OCI-LY7 (cell line): ENCODE data around the gene SCNN1B. TPM values are rescaled to one million over a fixed set of nuclear protein-coding genes. Genes with fewer than 3 reads are reported as not detected.

Source experiments
- BruUV-seq: library from RNA; stranded (reverse); fragments of 400-500 nt; replicated peaks from 2 replicates; lab custom pipeline; 2021; lab: Mats Ljungman, UMichigan
- CTCF ChIA-PET: fragments of 300-600 bp; sonication (Branson Sonifier 250); formaldehyde crosslinking; loops from one replicate; lab custom pipeline; 2022; ENCODE audit warnings: antibody characterized with exemption; ENCODE audit not compliant: unreplicated experiment; lab: Charles Lee
- POLR2A ChIA-PET: fragments of 300-600 bp; sonication (Branson Sonifier 250); formaldehyde crosslinking; loops from one replicate; lab custom pipeline; 2022; ENCODE audit warnings: antibody characterized with exemption; lab: Charles Lee
- DNase-seq: peaks from one replicate; pipeline ENCODE4 v3.0.0-alpha.2; 2015; ENCODE audit warnings: low spot score
- H2AFZ ChIP-seq: fragments of 200-600 bp; sonication (generic), shearing (Covaris generic); 2 replicates; pipeline ENCODE4 v1.6.1; 2014; ENCODE audit warnings: mild to moderate bottlenecking, antibody characterized with exemption, low read length, moderate library complexity
- H3K27ac ChIP-seq: fragments of 200-600 bp; sonication (generic); 2 replicates; pipeline ENCODE4 v1.5.1; 2014; ENCODE audit warnings: mixed run types, low read depth, mild to moderate bottlenecking, moderate library complexity, low read length, inconsistent platforms; ENCODE audit not compliant: poor library complexity, severe bottlenecking
- H3K36me3 ChIP-seq: fragments of 200-600 bp; sonication (generic); 2 replicates; pipeline ENCODE4 v1.6.1; 2014; ENCODE audit warnings: mild to moderate bottlenecking, antibody characterized with exemption, low read length, moderate library complexity, mixed read lengths; ENCODE audit not compliant: insufficient read depth
- H3K4me1 ChIP-seq: fragments of 200-600 bp; sonication (generic); 2 replicates; pipeline ENCODE4 v1.5.1; 2014; ENCODE audit warnings: mild to moderate bottlenecking, low read length; ENCODE audit not compliant: insufficient read depth, poor library complexity, severe bottlenecking
- H3K4me2 ChIP-seq: fragments of 200-600 bp; sonication (generic); 2 replicates; pipeline ENCODE4 v1.6.1; 2014; ENCODE audit warnings: mild to moderate bottlenecking, low read length
- H3K4me3 ChIP-seq: fragments of 200-600 bp; sonication (generic); 2 replicates; pipeline ENCODE4 v1.5.1; 2014; ENCODE audit warnings: mild to moderate bottlenecking, low read depth, low read length; ENCODE audit not compliant: poor library complexity, severe bottlenecking
- H3K79me2 ChIP-seq: fragments of 200-600 bp; sonication (generic); 2 replicates; pipeline ENCODE4 v1.6.1; 2016; ENCODE audit warnings: low read depth, mild to moderate bottlenecking, low read length, moderate library complexity, mixed read lengths; ENCODE audit not compliant: insufficient read depth
- H3K9me2 ChIP-seq: fragments of 200-600 bp; sonication (generic); 2 replicates; pipeline ENCODE4 v1.6.1; 2016; ENCODE audit warnings: mild to moderate bottlenecking, low read length, mixed read lengths; ENCODE audit not compliant: insufficient read depth
- H3K9me3 ChIP-seq: fragments of 200-600 bp; sonication (generic); 2 replicates; pipeline ENCODE4 v1.6.1; 2014; ENCODE audit warnings: mild to moderate bottlenecking, mixed run types, low read length, mixed read lengths
- H4K20me1 ChIP-seq: fragments of 200-600 bp; sonication (generic); 2 replicates; pipeline ENCODE4 v1.6.1; 2014; ENCODE audit warnings: mild to moderate bottlenecking, antibody characterized with exemption, low read length, moderate library complexity, mixed read lengths; ENCODE audit not compliant: insufficient read depth
- EZH2phosphoT487 ChIP-seq: fragments of 200-600 bp; sonication (generic); IDR thresholded peaks from 2 replicates; pipeline ENCODE4 v1.6.1; 2018; ENCODE audit warnings: low read depth, borderline replicate concordance, mild to moderate bottlenecking, mixed run types, antibody characterized with exemption, low read length, moderate library complexity, mixed read lengths
- intact Hi-C: fragments of 100-400 bp; cut with micrococcal nuclease; formaldehyde crosslinking; loops from one replicate; pipeline ENCODE4 v1.10.0; 2022; ENCODE audit not compliant: unreplicated experiment
- total RNA-seq, 2 experiments: library from RNA; depleted of rRNA in 1 of 2; stranded (reverse); fragments of >200 nt in 1 of 2; shearing (Covaris generic) in 1 of 2; gene quantifications; 2 replicates each; pipeline ENCODE4 v1.2.3, GENCODE V29; 2014 to 2022
- TF ChIP-seq, protein P1 (sequence below): fragments of 200-600 bp; sonication (generic); conservative IDR thresholded peaks from 2 replicates; pipeline ENCODE4 v1.5.1; 2014; ENCODE audit warnings: mild to moderate bottlenecking, antibody characterized with exemption, low read length, moderate library complexity, mixed read lengths

The SCNN1B gene
- total RNA-seq, 2 experiments from 2014 or later: 0.23 TPM; not detected in 1

GRCh38 chr16:23327836-23328235, 25.7 kb downstream of the SCNN1B start:
- H3K9me3 ChIP-seq: no peaks in the 10 kb centered on the region
- CTCF ChIA-PET: no interaction called here
- H3K27ac ChIP-seq: no peak overlapping the region
- DNase-seq: no peak
- POLR2A ChIA-PET: interaction anchor here (0.6 kb wide), 1 partner anchor 947 kb away, joined by 3 read pairs; no protein-coding TSS in a partner anchor
- no peak for TF ChIP-seq EZH2phosphoT487
- no peaks in the 10 kb centered on the region for H3K79me2 ChIP-seq
- H4K20me1 ChIP-seq: no peaks in the 10 kb centered on the region
- no peak overlapping the region for H3K4me3 ChIP-seq
- no TSS peak for BruUV-seq
- H3K4me2 ChIP-seq: no peak overlapping the region
- intact Hi-C loops: no loop called here
- H3K4me1 ChIP-seq: no peaks in the 10 kb centered on the region
- no peaks in the 10 kb centered on the region for H3K9me2 ChIP-seq
- H3K36me3 ChIP-seq: no peaks in the 10 kb centered on the region
- H2AFZ ChIP-seq: no peak overlapping the region

DNA sequence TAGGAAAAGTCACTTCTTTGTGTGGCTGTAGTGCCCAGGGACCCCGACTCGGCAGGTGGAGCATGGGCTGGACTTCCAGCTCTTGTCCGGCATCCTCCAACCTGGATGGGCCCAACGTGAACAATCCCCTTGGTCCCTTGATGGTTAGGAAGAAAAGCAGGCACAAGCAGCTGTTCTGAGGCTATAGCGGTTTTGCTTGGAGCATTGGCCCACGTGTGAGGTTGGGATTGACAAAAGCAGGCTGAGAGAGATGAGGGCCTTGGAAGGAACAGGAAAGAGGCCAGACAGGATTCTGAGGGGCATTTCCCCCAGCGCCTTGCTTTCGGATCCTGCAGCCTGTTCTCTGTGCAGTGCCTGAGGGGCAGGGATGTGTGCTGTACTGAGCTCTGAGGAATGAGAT, 28.1 kb downstream of the SCNN1B start:
- no peak overlapping the region for H3K27ac ChIP-seq
- no peak overlapping the region for H2AFZ ChIP-seq
- POLR2A ChIA-PET: no interaction called here
- peaks cover 15% of the 10 kb centered on the region for H3K4me1 ChIP-seq
- DNase-seq: no peak
- CTCF ChIA-PET: no interaction called here
- BruUV-seq: no TSS peak
- H3K36me3 ChIP-seq: no peaks in the 10 kb centered on the region
- no peak for TF ChIP-seq EZH2phosphoT487
- TF ChIP-seq, protein P1, sequence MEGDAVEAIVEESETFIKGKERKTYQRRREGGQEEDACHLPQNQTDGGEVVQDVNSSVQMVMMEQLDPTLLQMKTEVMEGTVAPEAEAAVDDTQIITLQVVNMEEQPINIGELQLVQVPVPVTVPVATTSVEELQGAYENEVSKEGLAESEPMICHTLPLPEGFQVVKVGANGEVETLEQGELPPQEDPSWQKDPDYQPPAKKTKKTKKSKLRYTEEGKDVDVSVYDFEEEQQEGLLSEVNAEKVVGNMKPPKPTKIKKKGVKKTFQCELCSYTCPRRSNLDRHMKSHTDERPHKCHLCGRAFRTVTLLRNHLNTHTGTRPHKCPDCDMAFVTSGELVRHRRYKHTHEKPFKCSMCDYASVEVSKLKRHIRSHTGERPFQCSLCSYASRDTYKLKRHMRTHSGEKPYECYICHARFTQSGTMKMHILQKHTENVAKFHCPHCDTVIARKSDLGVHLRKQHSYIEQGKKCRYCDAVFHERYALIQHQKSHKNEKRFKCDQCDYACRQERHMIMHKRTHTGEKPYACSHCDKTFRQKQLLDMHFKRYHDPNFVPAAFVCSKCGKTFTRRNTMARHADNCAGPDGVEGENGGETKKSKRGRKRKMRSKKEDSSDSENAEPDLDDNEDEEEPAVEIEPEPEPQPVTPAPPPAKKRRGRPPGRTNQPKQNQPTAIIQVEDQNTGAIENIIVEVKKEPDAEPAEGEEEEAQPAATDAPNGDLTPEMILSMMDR: no peak
- no peak overlapping the region for H3K4me2 ChIP-seq
- H3K79me2 ChIP-seq: no peaks in the 10 kb centered on the region
- H3K9me3 ChIP-seq: no peaks in the 10 kb centered on the region
- H3K4me3 ChIP-seq: no peak overlapping the region
- no peaks in the 10 kb centered on the region for H4K20me1 ChIP-seq
- intact Hi-C loops: no loop called here
- no peaks in the 10 kb centered on the region for H3K9me2 ChIP-seq

DNA sequence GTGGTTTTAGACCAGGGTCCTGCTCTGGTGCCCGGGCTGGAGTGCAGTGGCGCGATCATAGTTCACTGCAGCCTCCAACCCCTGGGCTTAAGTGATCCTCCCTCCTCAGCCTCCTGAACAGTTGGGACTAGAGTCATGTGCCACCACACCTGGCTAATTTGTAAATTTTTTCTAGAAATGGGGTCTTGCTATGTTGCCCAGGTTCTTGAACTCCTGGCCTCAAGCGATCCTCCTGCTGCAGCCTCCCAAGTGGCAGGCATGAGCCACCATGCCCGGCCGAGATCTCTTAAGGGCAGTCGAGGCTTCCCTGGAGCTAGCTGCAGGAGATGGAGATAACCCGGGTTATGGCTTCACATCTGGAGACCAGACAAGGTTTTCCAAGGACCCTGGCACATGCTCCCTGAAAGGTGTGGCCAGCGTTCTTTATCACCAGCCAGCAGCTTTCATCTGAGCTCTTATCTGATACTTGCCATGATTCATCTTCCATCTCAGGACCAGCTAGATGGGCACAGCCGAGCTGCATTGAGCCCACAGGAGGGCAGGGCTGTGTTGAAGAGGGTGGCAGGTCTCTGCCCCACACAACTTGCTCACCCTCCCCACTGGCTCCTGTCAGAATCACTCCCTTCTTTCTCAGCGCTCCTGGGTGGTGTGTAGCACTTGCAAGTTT, 28.6 kb downstream of the SCNN1B start:
- POLR2A ChIA-PET: no interaction called here
- Histone ChIP-seq H3K27ac (no peak overlapping the region), H3K79me2 (no peaks in the 10 kb centered on the region), H3K36me3 (no peaks in the 10 kb centered on the region), H3K4me2 (no peak overlapping the region), H3K4me1 (peaks cover 21% of the 10 kb centered on the region), H3K9me2 (no peaks in the 10 kb centered on the region), H3K4me3 (no peak overlapping the region), H3K9me3 (no peaks in the 10 kb centered on the region), H2AFZ (no peak overlapping the region), H4K20me1 (no peaks in the 10 kb centered on the region)
- intact Hi-C loops: no loop called here
- no TSS peak for BruUV-seq
- DNase-seq: no peak
- CTCF ChIA-PET: no interaction called here
- no peak for TF ChIP-seq EZH2phosphoT487
- TF ChIP-seq, protein P1: no peak
